ENCODE measurements around the gene GDF2. TPM values are rescaled to one million over a fixed set of nuclear protein-coding genes. Genes with fewer than 3 reads are reported as not detected.

Gene GDF2
- polyA plus RNA-seq, 1 donor from 2014 or later: not detected

DNA sequence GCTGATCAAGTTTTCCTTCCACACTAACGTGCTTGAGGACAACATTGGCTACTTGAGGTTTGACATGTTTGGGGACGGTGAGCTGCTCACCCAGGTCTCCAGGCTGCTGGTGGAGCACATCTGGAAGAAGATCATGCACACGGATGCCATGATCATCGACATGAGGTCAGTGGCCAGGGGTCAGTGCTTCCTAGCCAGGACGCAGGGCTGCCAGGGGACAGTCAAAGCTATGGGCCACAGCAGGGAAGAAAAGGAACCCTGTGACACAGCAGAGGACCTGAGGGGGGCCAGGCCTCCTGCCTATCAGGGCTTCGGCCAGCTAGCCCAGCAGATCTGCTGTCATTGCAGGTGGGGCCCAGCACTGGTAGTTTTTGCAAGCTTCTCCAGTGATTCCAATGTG, 31.1 kb downstream of the GDF2 start:
- Histone ChIP-seq H3K4me2 (ENCODE audit: low read length) (no peak overlapping the region), H3K9ac (ENCODE audit: low read length) (no peak overlapping the region), H3K27me3 (ENCODE audit: insufficient read depth, low read depth, low read length) (no peaks in the 10 kb centered on the region), H2AFZ (ENCODE audit: low read depth, low read length) (no peak overlapping the region), H3K27ac (ENCODE audit: low read length) (no peak overlapping the region), H3K79me2 (replicated peaks; ENCODE audit: insufficient read depth, low read length) (no peaks in the 10 kb centered on the region), H3K9me2 (ENCODE audit: insufficient read depth, low read length) (no peaks in the 10 kb centered on the region), H3K36me3 (ENCODE audit: insufficient read depth, low read length) (no peaks in the 10 kb centered on the region), H3K9me3 (ENCODE audit: low read length) (no peaks in the 10 kb centered on the region), H3F3A (ENCODE audit: insufficient read depth, low read length, poor library complexity, severe bottlenecking) (no peaks in the 10 kb centered on the region), H4K20me1 (ENCODE audit: insufficient read depth) (no peaks in the 10 kb centered on the region), H3K4me3 (ENCODE audit: low read length) (no peak overlapping the region)
- TF ChIP-seq EP300 (conservative IDR thresholded peaks at IDR 0.05; ENCODE audit: poor library complexity, severe bottlenecking): no peak
- TF ChIP-seq, protein P1, sequence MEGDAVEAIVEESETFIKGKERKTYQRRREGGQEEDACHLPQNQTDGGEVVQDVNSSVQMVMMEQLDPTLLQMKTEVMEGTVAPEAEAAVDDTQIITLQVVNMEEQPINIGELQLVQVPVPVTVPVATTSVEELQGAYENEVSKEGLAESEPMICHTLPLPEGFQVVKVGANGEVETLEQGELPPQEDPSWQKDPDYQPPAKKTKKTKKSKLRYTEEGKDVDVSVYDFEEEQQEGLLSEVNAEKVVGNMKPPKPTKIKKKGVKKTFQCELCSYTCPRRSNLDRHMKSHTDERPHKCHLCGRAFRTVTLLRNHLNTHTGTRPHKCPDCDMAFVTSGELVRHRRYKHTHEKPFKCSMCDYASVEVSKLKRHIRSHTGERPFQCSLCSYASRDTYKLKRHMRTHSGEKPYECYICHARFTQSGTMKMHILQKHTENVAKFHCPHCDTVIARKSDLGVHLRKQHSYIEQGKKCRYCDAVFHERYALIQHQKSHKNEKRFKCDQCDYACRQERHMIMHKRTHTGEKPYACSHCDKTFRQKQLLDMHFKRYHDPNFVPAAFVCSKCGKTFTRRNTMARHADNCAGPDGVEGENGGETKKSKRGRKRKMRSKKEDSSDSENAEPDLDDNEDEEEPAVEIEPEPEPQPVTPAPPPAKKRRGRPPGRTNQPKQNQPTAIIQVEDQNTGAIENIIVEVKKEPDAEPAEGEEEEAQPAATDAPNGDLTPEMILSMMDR (IDR thresholded peaks at IDR 0.05; ENCODE audit: poor library complexity, severe bottlenecking): no peak
- TF ChIP-seq MXI1 (conservative IDR thresholded peaks at IDR 0.05; ENCODE audit: poor library complexity, severe bottlenecking): no peak
- no peak for TF ChIP-seq TAF1 (IDR thresholded peaks at IDR 0.05; ENCODE audit: low read depth)
- no peak for TF ChIP-seq EZH2 (IDR thresholded peaks at IDR 0.05; ENCODE audit: borderline replicate concordance, insufficient read depth, low read length, poor library complexity, severe bottlenecking)
- TF ChIP-seq, protein P2, sequence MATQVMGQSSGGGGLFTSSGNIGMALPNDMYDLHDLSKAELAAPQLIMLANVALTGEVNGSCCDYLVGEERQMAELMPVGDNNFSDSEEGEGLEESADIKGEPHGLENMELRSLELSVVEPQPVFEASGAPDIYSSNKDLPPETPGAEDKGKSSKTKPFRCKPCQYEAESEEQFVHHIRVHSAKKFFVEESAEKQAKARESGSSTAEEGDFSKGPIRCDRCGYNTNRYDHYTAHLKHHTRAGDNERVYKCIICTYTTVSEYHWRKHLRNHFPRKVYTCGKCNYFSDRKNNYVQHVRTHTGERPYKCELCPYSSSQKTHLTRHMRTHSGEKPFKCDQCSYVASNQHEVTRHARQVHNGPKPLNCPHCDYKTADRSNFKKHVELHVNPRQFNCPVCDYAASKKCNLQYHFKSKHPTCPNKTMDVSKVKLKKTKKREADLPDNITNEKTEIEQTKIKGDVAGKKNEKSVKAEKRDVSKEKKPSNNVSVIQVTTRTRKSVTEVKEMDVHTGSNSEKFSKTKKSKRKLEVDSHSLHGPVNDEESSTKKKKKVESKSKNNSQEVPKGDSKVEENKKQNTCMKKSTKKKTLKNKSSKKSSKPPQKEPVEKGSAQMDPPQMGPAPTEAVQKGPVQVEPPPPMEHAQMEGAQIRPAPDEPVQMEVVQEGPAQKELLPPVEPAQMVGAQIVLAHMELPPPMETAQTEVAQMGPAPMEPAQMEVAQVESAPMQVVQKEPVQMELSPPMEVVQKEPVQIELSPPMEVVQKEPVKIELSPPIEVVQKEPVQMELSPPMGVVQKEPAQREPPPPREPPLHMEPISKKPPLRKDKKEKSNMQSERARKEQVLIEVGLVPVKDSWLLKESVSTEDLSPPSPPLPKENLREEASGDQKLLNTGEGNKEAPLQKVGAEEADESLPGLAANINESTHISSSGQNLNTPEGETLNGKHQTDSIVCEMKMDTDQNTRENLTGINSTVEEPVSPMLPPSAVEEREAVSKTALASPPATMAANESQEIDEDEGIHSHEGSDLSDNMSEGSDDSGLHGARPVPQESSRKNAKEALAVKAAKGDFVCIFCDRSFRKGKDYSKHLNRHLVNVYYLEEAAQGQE (IDR thresholded peaks at IDR 0.05; ENCODE audit: borderline replicate concordance): no peak

DNA sequence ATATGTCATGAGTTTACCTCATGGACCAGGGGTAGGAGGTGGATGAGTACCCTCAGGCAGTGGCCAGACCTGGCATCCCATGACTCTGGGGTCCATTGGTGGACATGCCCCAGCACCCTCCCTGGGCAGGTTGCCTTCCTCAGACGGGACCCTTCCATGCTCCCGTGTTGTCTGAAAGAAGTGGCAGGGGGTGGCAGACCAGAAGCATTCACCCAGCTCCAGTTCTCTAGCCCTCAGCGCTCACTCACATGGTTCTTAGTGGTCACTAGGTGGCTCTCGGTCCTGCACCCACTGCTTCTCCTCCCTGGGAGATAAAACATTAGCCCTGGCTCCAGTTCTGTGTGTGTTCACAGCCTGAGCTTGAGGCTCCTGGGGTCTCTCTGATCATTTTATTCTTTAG, 31.9 kb downstream of the GDF2 start:
- Histone ChIP-seq H2AFZ (ENCODE audit: low read depth, low read length) (no peak overlapping the region), H3K27ac (ENCODE audit: low read length) (no peak overlapping the region), H3K9me2 (ENCODE audit: insufficient read depth, low read length) (no peaks in the 10 kb centered on the region), H3K4me2 (ENCODE audit: low read length) (no peak overlapping the region), H3K79me2 (replicated peaks; ENCODE audit: insufficient read depth, low read length) (no peaks in the 10 kb centered on the region), H3K27me3 (ENCODE audit: insufficient read depth, low read depth, low read length) (no peaks in the 10 kb centered on the region), H3K9me3 (ENCODE audit: low read length) (no peaks in the 10 kb centered on the region), H3F3A (ENCODE audit: insufficient read depth, low read length, poor library complexity, severe bottlenecking) (no peaks in the 10 kb centered on the region), H3K9ac (ENCODE audit: low read length) (no peak overlapping the region), H3K36me3 (ENCODE audit: insufficient read depth, low read length) (no peaks in the 10 kb centered on the region), H4K20me1 (ENCODE audit: insufficient read depth) (no peaks in the 10 kb centered on the region), H3K4me3 (ENCODE audit: low read length) (no peak overlapping the region)
- TF ChIP-seq TAF1 (IDR thresholded peaks at IDR 0.05; ENCODE audit: low read depth) (no peak), POLR2AphosphoS5 (IDR thresholded peaks at IDR 0.05) (no peak), MXI1 (conservative IDR thresholded peaks at IDR 0.05; ENCODE audit: poor library complexity, severe bottlenecking) (no peak)
- TF ChIP-seq, protein P1 (IDR thresholded peaks at IDR 0.05; ENCODE audit: poor library complexity, severe bottlenecking): no peak

Data from neural cell (in vitro differentiated cells).